Measurements from ENCODE around the gene CPEB4. TPM values are rescaled to one million over a fixed set of nuclear protein-coding genes. Genes with fewer than 3 reads are reported as not detected.

The CPEB4 gene
- total RNA-seq, 4 donors from 2014 or later: 42.1 to 58.7 (median 49.3) TPM

GRCh38 chr5:173971681-173972345 lies 83.7 kb downstream of the CPEB4 start:
- TF ChIP-seq CTCF (IDR thresholded peaks at IDR 0.05; ENCODE audit: low read depth): no peak

GRCh38 chr5:173972607-173972924 lies 84.4 kb downstream of the CPEB4 start:
- TF ChIP-seq CTCF (IDR thresholded peaks at IDR 0.05; ENCODE audit: low read depth): no peak

DNA sequence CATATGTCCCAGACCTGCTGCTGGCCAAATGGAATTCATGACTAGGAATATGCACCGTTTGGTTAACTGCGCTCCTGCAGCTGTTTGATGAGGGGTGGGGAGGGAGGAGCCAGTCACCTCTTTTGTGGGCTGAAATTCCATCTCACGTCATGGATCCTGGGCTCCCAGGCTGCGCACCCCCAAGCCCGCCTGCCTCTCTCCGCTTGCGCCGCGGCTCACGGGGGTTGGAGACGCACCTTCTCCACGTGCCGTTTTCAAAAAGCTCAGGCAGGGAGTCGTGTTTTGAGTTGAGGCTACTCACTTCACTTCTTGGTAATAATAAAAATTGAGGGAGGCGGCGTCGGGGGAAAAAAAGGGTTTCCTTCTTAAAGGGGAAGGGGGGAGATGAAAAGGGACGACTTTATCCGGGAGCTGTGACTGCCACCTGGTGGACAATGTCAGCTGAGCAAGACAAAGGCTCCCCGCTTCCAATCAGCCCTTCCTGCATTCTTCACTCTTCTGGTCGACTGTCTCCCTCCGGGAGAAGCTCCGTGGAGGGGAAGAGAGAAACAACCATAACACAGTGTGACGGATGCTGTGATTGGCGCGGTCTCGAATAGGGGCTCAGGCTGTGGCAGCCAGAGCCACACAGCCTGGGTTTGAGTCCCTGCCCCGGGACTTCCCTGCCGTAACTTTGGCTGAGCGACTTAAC lies 84.9 kb downstream of the CPEB4 start:
- no peak for TF ChIP-seq CTCF (IDR thresholded peaks at IDR 0.05; ENCODE audit: low read depth)

GRCh38 chr5:173973616-173973969 lies 85.4 kb downstream of the CPEB4 start:
- no peak for TF ChIP-seq CTCF (IDR thresholded peaks at IDR 0.05; ENCODE audit: low read depth)

DNA sequence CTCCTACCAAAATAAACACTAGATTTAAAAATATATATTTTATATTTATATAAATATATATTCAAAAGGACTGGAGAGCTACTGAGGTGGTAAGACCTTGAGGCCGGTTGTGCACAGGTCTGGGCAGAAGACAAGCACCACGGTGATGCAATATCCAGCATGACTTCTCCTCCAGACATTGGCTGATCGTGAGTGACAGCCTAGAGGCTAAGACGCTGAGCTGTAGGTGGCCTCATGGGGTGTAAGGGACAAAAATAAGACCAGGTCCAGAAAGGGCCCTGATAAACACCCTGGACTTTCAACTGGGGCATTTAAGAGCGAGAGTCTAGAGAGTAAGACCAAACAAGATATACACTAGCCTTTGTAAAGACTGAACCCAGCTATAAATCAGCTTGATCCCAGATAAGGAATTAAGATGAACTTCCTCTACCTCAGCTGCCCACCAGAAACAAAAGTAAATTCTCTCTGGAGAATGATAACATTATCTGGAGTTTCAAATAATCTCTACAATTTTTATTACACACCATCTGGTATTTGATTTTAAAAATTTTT lies 86.6 kb downstream of the CPEB4 start:
- TF ChIP-seq CTCF (IDR thresholded peaks at IDR 0.05; ENCODE audit: low read depth): no peak

GRCh38 chr5:173981185-173981761 lies 93.1 kb downstream of the CPEB4 start:
- TF ChIP-seq CTCF (IDR thresholded peaks at IDR 0.05; ENCODE audit: low read depth): no peak

DNA sequence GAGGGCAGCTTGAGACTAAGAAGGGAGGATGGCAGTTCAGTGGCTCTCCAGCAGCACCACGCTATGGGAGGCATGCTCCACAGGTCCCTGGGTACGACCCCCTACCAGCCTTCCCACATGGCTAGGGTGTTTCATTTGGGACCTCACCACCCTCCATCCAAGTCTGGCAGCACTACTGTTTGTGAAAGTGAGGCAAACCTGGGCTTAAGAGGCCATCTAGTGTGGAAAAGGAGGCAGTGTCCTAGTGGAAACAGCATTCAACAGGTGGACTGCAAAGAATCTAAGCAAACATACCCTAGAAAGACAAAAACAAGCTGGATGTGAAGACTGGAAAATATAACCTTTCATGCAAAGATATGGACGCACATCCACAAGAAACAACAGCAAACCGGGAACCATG lies 96.1 kb downstream of the CPEB4 start:
- no peak for TF ChIP-seq CTCF (IDR thresholded peaks at IDR 0.05; ENCODE audit: low read depth)
